ENCODE data around the gene TFCP2. TPM values are rescaled to one million over a fixed set of nuclear protein-coding genes. Genes with fewer than 3 reads are reported as not detected.

The TFCP2 gene
- total RNA-seq, 2 donors from 2014 or later: 7.9 to 9.9 TPM

DNA sequence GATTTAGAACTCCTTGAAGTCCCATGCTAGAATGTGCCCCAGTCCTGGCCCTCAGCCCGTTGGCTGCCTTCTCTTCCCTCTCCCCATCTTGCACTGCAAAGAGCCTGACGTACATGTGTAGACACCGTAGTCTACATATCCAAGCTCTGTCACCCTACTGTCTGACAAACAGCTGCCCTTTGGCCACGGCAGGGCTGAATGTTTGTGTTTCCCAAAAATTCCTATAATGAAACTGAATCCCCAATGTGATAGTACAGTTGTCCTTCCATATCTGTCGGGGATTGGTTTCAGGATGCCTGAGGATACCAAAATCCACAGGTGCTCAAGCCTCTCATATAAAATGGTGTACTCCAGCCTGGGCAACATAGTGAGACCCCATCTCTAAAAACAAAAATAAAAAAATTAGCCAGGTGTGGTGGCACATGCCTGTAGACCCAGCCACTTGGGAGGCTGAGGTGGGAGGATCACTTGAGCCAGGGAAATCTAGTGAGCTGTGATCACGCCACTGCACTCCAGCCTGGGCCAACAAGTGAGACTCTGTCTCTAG is 12.3 kb upstream of the TFCP2 start:
- ATAC-seq: no peak

DNA sequence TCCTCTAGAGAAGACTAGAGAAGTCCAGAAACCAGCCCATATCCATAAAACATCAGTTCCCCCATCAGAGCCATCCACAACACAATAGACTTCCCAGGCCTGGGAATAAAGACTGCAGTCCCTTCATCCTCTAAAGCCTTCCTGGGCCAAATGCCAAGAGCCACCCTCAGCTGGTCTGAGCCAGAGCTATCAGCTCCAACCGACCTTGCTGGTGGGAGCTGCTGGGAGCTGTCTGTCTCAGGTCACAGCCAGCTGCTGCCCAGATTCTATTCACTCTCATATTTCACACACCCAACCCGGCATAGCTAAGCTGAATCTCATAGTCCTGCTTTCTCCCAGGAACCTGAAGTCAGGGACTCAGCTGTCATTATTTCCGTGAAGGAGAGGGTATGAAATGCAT is 10.9 kb upstream of the TFCP2 start:
- no peak overlapping the region for H3K4me3 ChIP-seq

More for the DNA sequence above, 12.3 kb upstream of the TFCP2 start:
- intact Hi-C loops (cut with DNase I): no loop called here
- Histone ChIP-seq H3K4me1 (peaks cover 10% of the 10 kb centered on the region), H3K27ac (no peak overlapping the region), H3K9me3 (no peaks in the 10 kb centered on the region), H3K36me3 (replicated peaks in 1 of 2; ENCODE audit: insufficient read depth in 1 of 2, low read depth in 2 of 2) (no peaks in the 10 kb centered on the region), H3K4me3 (no peak overlapping the region), H3K27me3 (no peaks in the 10 kb centered on the region)
- no peak for DNase-seq
- 91 to 93% methylated on average over 6 of the region's 6 CpGs for WGBS, 2 donors
- TF ChIP-seq, protein P1, sequence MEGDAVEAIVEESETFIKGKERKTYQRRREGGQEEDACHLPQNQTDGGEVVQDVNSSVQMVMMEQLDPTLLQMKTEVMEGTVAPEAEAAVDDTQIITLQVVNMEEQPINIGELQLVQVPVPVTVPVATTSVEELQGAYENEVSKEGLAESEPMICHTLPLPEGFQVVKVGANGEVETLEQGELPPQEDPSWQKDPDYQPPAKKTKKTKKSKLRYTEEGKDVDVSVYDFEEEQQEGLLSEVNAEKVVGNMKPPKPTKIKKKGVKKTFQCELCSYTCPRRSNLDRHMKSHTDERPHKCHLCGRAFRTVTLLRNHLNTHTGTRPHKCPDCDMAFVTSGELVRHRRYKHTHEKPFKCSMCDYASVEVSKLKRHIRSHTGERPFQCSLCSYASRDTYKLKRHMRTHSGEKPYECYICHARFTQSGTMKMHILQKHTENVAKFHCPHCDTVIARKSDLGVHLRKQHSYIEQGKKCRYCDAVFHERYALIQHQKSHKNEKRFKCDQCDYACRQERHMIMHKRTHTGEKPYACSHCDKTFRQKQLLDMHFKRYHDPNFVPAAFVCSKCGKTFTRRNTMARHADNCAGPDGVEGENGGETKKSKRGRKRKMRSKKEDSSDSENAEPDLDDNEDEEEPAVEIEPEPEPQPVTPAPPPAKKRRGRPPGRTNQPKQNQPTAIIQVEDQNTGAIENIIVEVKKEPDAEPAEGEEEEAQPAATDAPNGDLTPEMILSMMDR (IDR thresholded peaks at IDR 0.05): no peak

DNA sequence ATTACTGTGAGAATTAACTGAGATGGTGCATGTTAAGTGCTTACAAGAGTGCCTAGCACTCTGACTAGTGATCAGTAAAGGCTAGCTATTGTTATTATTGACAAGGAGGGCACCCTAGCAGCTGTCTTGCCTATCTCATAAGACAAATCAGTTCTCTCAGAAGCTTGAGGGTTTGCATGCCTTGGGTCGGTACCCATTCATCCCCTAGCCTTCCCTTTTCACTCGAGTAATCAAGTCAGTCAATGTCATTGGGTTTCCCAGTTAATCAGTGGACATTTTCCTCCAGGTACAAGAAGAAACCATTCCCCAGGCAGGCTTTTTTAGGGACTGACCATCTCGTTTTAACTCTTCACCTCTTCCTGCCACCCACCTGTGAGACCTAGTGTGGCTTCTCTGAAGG is 10.4 kb upstream of the TFCP2 start:
- Histone ChIP-seq H3K9me3 (no peaks in the 10 kb centered on the region), H3K4me3 (no peak overlapping the region), H3K27me3 (no peaks in the 10 kb centered on the region), H3K27ac (peak overlapping the region in 1 of 4 donors; percentile 66), H3K36me3 (replicated peaks in 1 of 2; ENCODE audit: insufficient read depth in 1 of 2, low read depth in 2 of 2) (no peaks in the 10 kb centered on the region), H3K4me1 (peaks cover 10% of the 10 kb centered on the region)
- DNase-seq (no peak), ATAC-seq (no peak)
- intact Hi-C loops (cut with DNase I): no loop called here
- no peak for TF ChIP-seq POLR2A (IDR thresholded peaks at IDR 0.05)
- TF ChIP-seq, protein P1 (IDR thresholded peaks at IDR 0.05): no peak
- WGBS, 2 donors: 55 to 56% methylated on average over 3 of the region's 3 CpGs

More for the DNA sequence above, 10.9 kb upstream of the TFCP2 start:
- H3K36me3 ChIP-seq (replicated peaks in 1 of 2; ENCODE audit: insufficient read depth in 1 of 2, low read depth in 2 of 2): no peaks in the 10 kb centered on the region
- ATAC-seq (peak; percentile 88), DNase-seq (peak; percentile 79 to 96 (median 90))
- peak overlapping the region in 3 of 4 donors; percentile 38 to 66 (median 48) for H3K27ac ChIP-seq
- H3K9me3 ChIP-seq: no peaks in the 10 kb centered on the region
- H3K27me3 ChIP-seq: no peaks in the 10 kb centered on the region
- intact Hi-C loops (cut with DNase I): no loop called here
- 14 to 20% methylated on average over 3 of the region's 3 CpGs for WGBS, 2 donors
- TF ChIP-seq POLR2A (IDR thresholded peaks at IDR 0.05): no peak
- TF ChIP-seq, protein P1 (IDR thresholded peaks at IDR 0.05): no peak
- H3K4me1 ChIP-seq: peaks cover 10% of the 10 kb centered on the region

DNA sequence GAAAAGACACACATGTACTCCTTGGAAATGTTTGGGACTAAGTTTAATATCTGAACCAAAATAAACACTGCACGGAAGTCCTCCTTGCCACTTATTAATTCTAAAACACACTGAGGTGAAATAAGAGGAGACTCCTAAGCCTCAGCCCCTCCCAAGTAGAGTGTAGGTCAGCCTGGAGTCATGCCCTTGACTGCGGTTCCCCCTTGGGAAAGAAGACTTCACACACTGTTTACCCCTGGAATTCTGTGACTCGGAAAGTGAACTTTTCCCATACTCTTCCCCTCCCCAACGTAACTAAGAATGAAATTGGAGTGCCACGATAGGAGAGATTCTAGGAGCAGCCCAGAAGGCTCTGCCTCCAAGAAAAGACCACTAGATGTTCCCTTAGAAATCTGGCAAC is 8.6 kb upstream of the TFCP2 start:
- no peaks in the 10 kb centered on the region for H3K9me3 ChIP-seq
- no peaks in the 10 kb centered on the region for H3K27me3 ChIP-seq
- no peak overlapping the region for H3K27ac ChIP-seq
- TF ChIP-seq, protein P1 (IDR thresholded peaks at IDR 0.05): no peak
- no peak for TF ChIP-seq POLR2A (IDR thresholded peaks at IDR 0.05)
- intact Hi-C loops (cut with DNase I): no loop called here
- no peak for ATAC-seq
- H3K36me3 ChIP-seq (replicated peaks in 1 of 2; ENCODE audit: insufficient read depth in 1 of 2, low read depth in 2 of 2): no peaks in the 10 kb centered on the region
- 87 to 89% methylated on average over 5 of the region's 5 CpGs for WGBS, 2 donors
- no peak for DNase-seq
- H3K4me1 ChIP-seq: peaks cover 10% of the 10 kb centered on the region
- H3K4me3 ChIP-seq: no peak overlapping the region

DNA sequence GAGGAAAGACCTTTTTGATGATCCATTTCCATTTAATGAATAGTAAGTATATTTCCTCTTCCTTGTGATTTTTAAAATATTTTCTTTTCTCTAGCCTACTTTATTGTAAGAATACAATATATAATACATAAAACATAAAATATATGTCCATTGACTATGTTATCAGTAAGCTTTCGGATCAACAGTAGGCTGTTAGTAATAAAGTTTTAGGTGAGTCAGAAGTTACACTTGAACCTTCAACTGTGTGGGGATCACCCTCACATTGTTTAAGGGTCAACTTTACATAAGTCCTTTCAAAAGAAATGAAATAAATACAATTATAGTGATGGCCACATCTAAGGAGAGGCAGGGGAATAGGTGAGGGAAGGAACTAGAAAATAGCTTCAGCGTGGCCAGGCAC is 5.0 kb upstream of the TFCP2 start:
- no peak for DNase-seq
- H3K4me1 ChIP-seq: no peaks in the 10 kb centered on the region
- H3K9me3 ChIP-seq: no peaks in the 10 kb centered on the region
- no peak overlapping the region for H3K4me3 ChIP-seq
- no peak for ATAC-seq
- WGBS, 2 donors: 87 to 89% methylated on average over 2 of the region's 2 CpGs
- no peak overlapping the region for H3K27ac ChIP-seq
- no peaks in the 10 kb centered on the region for H3K36me3 ChIP-seq (replicated peaks in 1 of 2; ENCODE audit: insufficient read depth in 1 of 2, low read depth in 2 of 2)
- intact Hi-C loops (cut with DNase I): no loop called here
- TF ChIP-seq POLR2A (IDR thresholded peaks at IDR 0.05): no peak
- TF ChIP-seq, protein P1 (IDR thresholded peaks at IDR 0.05): no peak
- no peaks in the 10 kb centered on the region for H3K27me3 ChIP-seq
